Peyer's patch (tissue), 4 donors: Measurements from ENCODE around the gene ZNF280D. TPM values are rescaled to one million over a fixed set of nuclear protein-coding genes. Genes with fewer than 3 reads are reported as not detected.
A peak's percentile ranks its signal among the peaks of the same experiment; 100 is the strongest.

ENCODE experiments used
- DNase-seq, 3 donors: peaks; one replicate each; pipeline ENCODE4 v3.0.0-alpha.2; 2017 to 2019
- H3K27ac ChIP-seq, 4 donors: fragments of 200-600 bp; sonication (generic); one replicate each; pipeline ENCODE4 v1.5.1; 2016 to 2019
- H3K27me3 ChIP-seq, 2 donors: fragments of 200-600 bp; sonication (generic); one replicate each; pipeline ENCODE4 v1.5.1; 2019
- H3K36me3 ChIP-seq, 3 donors: fragments of 200-600 bp; sonication (generic); one replicate each; pipeline ENCODE4 v1.5.1; 2016 to 2019
- H3K4me1 ChIP-seq, 4 donors: fragments of 200-600 bp; sonication (generic); one replicate each; pipeline ENCODE4 v1.5.1; 2016 to 2019
- H3K4me3 ChIP-seq, 4 donors: fragments of 200-600 bp; sonication (generic); 1 replicate in 3 of 4; 2 replicates in 1 of 4; pipeline ENCODE4 v1.5.1; 2016 to 2019; ENCODE audit warnings: mild to moderate bottlenecking in 1 of 4
- H3K9me3 ChIP-seq, 4 donors: fragments of 200-600 bp; sonication (generic); one replicate each; pipeline ENCODE4 v1.5.1; 2016 to 2019; ENCODE audit warnings: mild to moderate bottlenecking in 1 of 4
- CTCF ChIP-seq, 6 experiments: fragments of 450-650 bp in 4 of 6; fragments of 200-600 bp in 2 of 6; sonication (generic) in 1 of 6; IDR thresholded peaks; one replicate each; pipeline ENCODE4 v1.5.1; 2017 to 2019; ENCODE audit warnings: antibody characterized with exemption in 6 of 6, mild to moderate bottlenecking in 3 of 6, moderate library complexity in 1 of 6
- POLR2A ChIP-seq, 2 donors: fragments of 450-650 bp; IDR thresholded peaks; one replicate each; pipeline ENCODE4 v1.5.1; 2017; ENCODE audit warnings: antibody characterized with exemption in 2 of 2, mild to moderate bottlenecking in 2 of 2, moderate library complexity in 2 of 2
- total RNA-seq, 4 donors: library from RNA; depleted of rRNA; stranded (reverse); fragments of >200 nt; gene quantifications; one replicate each; pipeline ENCODE4 v1.1.0, GENCODE V29; 2016

The ZNF280D gene
- total RNA-seq, 4 donors from 2014 or later = 34.2 to 82.5 (median 45.1) TPM

- Histone ChIP-seq H3K36me3 (no peaks in the 10 kb centered on the region), H3K4me1 (no peaks in the 10 kb centered on the region), H3K9me3 (no peaks in the 10 kb centered on the region), H3K27ac (no peak overlapping the region), H3K27me3 (no peaks in the 10 kb centered on the region), H3K4me3 (no peak overlapping the region)
- no peak for TF ChIP-seq CTCF (IDR thresholded peaks at IDR 0.05)
- no peak for TF ChIP-seq POLR2A (IDR thresholded peaks at IDR 0.05)
- no peak for DNase-seq
Measured at GRCh38 chr15:56613811-56614210, 119.5 kb downstream of the ZNF280D start.

- no peaks in the 10 kb centered on the region for H3K36me3 ChIP-seq
Measured at GRCh38 chr15:56608993-56609392, 124.3 kb downstream of the ZNF280D start.

GRCh38 chr15:56608140-56608778 lies 125.0 kb downstream of the ZNF280D start:
- H3K4me1 ChIP-seq = no peaks in the 10 kb centered on the region
- H3K27ac ChIP-seq = no peak overlapping the region
- no peaks in the 10 kb centered on the region for H3K9me3 ChIP-seq
- H3K27me3 ChIP-seq = no peaks in the 10 kb centered on the region
- H3K4me3 ChIP-seq = no peak overlapping the region
- no peak for TF ChIP-seq CTCF (IDR thresholded peaks at IDR 0.05)
- no peak for TF ChIP-seq POLR2A (IDR thresholded peaks at IDR 0.05)
- H3K36me3 ChIP-seq = no peaks in the 10 kb centered on the region
- peak in 1 of 3 donors; percentile 22 for DNase-seq

More at GRCh38 chr15:56608993-56609392, 124.3 kb downstream of the ZNF280D start:
- H3K27me3 ChIP-seq = no peaks in the 10 kb centered on the region
- no peaks in the 10 kb centered on the region for H3K4me1 ChIP-seq
- no peaks in the 10 kb centered on the region for H3K9me3 ChIP-seq
- peak in 1 of 3 donors; percentile 49 for DNase-seq
- H3K4me3 ChIP-seq = no peak overlapping the region
- no peak overlapping the region for H3K27ac ChIP-seq
- TF ChIP-seq POLR2A (IDR thresholded peaks at IDR 0.05) (no peak), CTCF (IDR thresholded peaks at IDR 0.05) (no peak)

GRCh38 chr15:56602253-56602652 lies 131.1 kb downstream of the ZNF280D start:
- no peak for TF ChIP-seq CTCF (IDR thresholded peaks at IDR 0.05)
- TF ChIP-seq POLR2A (IDR thresholded peaks at IDR 0.05) = no peak
- peaks cover 0 to 6% (median 0%) of the 10 kb centered on the region in 4 donors for H3K9me3 ChIP-seq
- no peak for DNase-seq
- H3K27me3 ChIP-seq = no peaks in the 10 kb centered on the region
- no peaks in the 10 kb centered on the region for H3K4me1 ChIP-seq
- H3K27ac ChIP-seq = no peak overlapping the region
- no peak overlapping the region for H3K4me3 ChIP-seq
- H3K36me3 ChIP-seq = no peaks in the 10 kb centered on the region

- H3K4me1 ChIP-seq = no peaks in the 10 kb centered on the region
- no peak overlapping the region for H3K4me3 ChIP-seq
- no peaks in the 10 kb centered on the region for H3K36me3 ChIP-seq
Measured at GRCh38 chr15:56600380-56600779, 132.9 kb downstream of the ZNF280D start.

More at GRCh38 chr15:56600380-56600779, 132.9 kb downstream of the ZNF280D start:
- Histone ChIP-seq H3K27ac (no peak overlapping the region), H3K27me3 (no peaks in the 10 kb centered on the region), H3K9me3 (peaks cover 0 to 6% (median 0%) of the 10 kb centered on the region in 4 donors)
- TF ChIP-seq CTCF (IDR thresholded peaks at IDR 0.05) = no peak
- TF ChIP-seq POLR2A (IDR thresholded peaks at IDR 0.05) = no peak
- no peak for DNase-seq
